SK-N-DZ (cell line): ENCODE results near the gene TMCC3.
"Not testable (repeated sequence)": the region's sequence is repeated elsewhere in the genome, so short reads cannot be mapped to it uniquely, and the experiment has no call there.

Source experiments
- DNase-seq: peaks from one replicate; pipeline ENCODE4 v3.0.0-alpha.2; 2015; ENCODE audit warnings: low spot score

TMCC3 gene

GRCh38 chr12:94571556-94571955 is 78.8 kb downstream of the TMCC3 start:
- no peak for DNase-seq

- DNase-seq = no peak
Measured at GRCh38 chr12:94570161-94570560, 80.2 kb downstream of the TMCC3 start.

GRCh38 chr12:94567761-94568160 is 82.6 kb downstream of the TMCC3 start:
- DNase-seq = no peak

GRCh38 chr12:94566345-94566744 is 84.0 kb downstream of the TMCC3 start:
- DNase-seq = no peak

- no peak for DNase-seq
Measured at GRCh38 chr12:94565683-94566082, 84.7 kb downstream of the TMCC3 start.

- no peak for DNase-seq
Measured at GRCh38 chr12:94563286-94563685, 87.1 kb downstream of the TMCC3 start.

GRCh38 chr12:94561943-94562411 is 88.4 kb downstream of the TMCC3 start:
- no peak for DNase-seq

- DNase-seq = no peak
Measured at GRCh38 chr12:94560431-94561221, 89.7 kb downstream of the TMCC3 start.

- DNase-seq = no peak
Measured at GRCh38 chr12:94558612-94559011, 91.7 kb downstream of the TMCC3 start.

GRCh38 chr12:94557746-94558295 is 92.5 kb downstream of the TMCC3 start:
- DNase-seq = no peak

- DNase-seq = no peak
Measured at GRCh38 chr12:94555687-94556086, 94.7 kb downstream of the TMCC3 start.

- DNase-seq = no peak
Measured at GRCh38 chr12:94553875-94554274, 96.5 kb downstream of the TMCC3 start.

- DNase-seq = no peak
Measured at GRCh38 chr12:94553130-94553519, 97.2 kb downstream of the TMCC3 start.

GRCh38 chr12:94551810-94552209 is 98.5 kb downstream of the TMCC3 start:
- no peak for DNase-seq

- no peak for DNase-seq
Measured at GRCh38 chr12:94550964-94551363, 99.4 kb downstream of the TMCC3 start.

GRCh38 chr12:94548833-94549232 is 101.5 kb downstream of the TMCC3 start:
- DNase-seq = not testable (repeated sequence)

- DNase-seq = peak; percentile 46
Measured at GRCh38 chr12:94545935-94546771, 104.2 kb downstream of the TMCC3 start.

- no peak for DNase-seq
Measured at GRCh38 chr12:94544355-94544754, 106.0 kb downstream of the TMCC3 start.

- no peak for DNase-seq
Measured at GRCh38 chr12:94538318-94538717, 112.0 kb downstream of the TMCC3 start.

GRCh38 chr12:94536040-94536965 is 114.1 kb downstream of the TMCC3 start:
- DNase-seq = no peak

- DNase-seq = peak; percentile 39
Measured at GRCh38 chr12:94535510-94535921, 114.8 kb downstream of the TMCC3 start.
